K562 (cell line): ENCODE results near the gene PRTFDC1. TPM values are rescaled to one million over a fixed set of nuclear protein-coding genes. Genes with fewer than 3 reads are reported as not detected.

ENCODE experiments used
- ARID3A ChIP-seq: IDR thresholded peaks from 2 replicates; pipeline ENCODE4 v1.6.1; 2012; ENCODE audit warnings: low read depth, low read length, improper control_type of control experiment, borderline replicate concordance
- ATF3 ChIP-seq, 2 experiments: fragments of 450-650 bp in 1 of 2; sonication (generic) in 1 of 2; formaldehyde crosslinking in 1 of 2; IDR thresholded peaks in 1 of 2; conservative IDR thresholded peaks in 1 of 2; 2 replicates each; pipeline versions ENCODE4 v1.6.1 to v1.8.1; 2016 to 2023; ENCODE audit warnings: mild to moderate bottlenecking in 2 of 2, moderate library complexity in 2 of 2, inconsistent platforms in 1 of 2, missing genetic modification reagents in 1 of 2
- CAMTA2 ChIP-seq: fragments of 250-450 bp; sonication (Bioruptor Pico); conservative IDR thresholded peaks from 2 replicates; pipeline ENCODE4 v1.5.1; 2022
- CC2D1A ChIP-seq: fragments of 450-650 bp; IDR thresholded peaks from 2 replicates; pipeline ENCODE4 v1.6.1; 2017; ENCODE audit warnings: mild to moderate bottlenecking
- HINFP ChIP-seq: fragments of 450-650 bp; conservative IDR thresholded peaks from 2 replicates; pipeline ENCODE4 v1.6.1; 2016; ENCODE audit warnings: missing genetic modification characterization, low read depth, mild to moderate bottlenecking, control low read depth, missing compliant biosample characterization
- HNRNPL ChIP-seq: fragments of 200-400 bp; formaldehyde crosslinking; IDR thresholded peaks from 2 replicates; pipeline ENCODE4 v1.6.1; 2017; ENCODE audit warnings: low read depth, mild to moderate bottlenecking, low read length
- MYNN ChIP-seq, 2 experiments: sonication (generic); formaldehyde crosslinking in 1 of 2; IDR thresholded peaks; 2 replicates each; pipeline versions ENCODE4 v1.5.0 to v1.6.1; 2016 to 2020; ENCODE audit warnings: antibody characterized with exemption in 1 of 2, missing genetic modification reagents in 1 of 2
- POLR3G ChIP-seq: IDR thresholded peaks from 2 replicates; pipeline ENCODE4 v1.6.1; 2011; ENCODE audit not compliant: insufficient read length, insufficient replicate concordance; ENCODE audit errors: extremely low read depth
- RAD21 ChIP-seq, 2 experiments: fragments of 250-450 bp in 1 of 2; fragments of 450-650 bp in 1 of 2; sonication (Bioruptor Pico) in 1 of 2; formaldehyde crosslinking in 1 of 2; IDR thresholded peaks in 1 of 2; conservative IDR thresholded peaks in 1 of 2; 2 replicates each; pipeline versions ENCODE4 v1.4.0 to v1.8.0; 2020 to 2022; ENCODE audit warnings: mild to moderate bottlenecking in 2 of 2, moderate library complexity in 1 of 2
- SIRT6 ChIP-seq: IDR thresholded peaks from one replicate; pipeline ENCODE4 v1.6.1; 2012; ENCODE audit warnings: low read depth, mild to moderate bottlenecking, control low read depth, inconsistent platforms, low read length, moderate library complexity
- SMAD1 ChIP-seq: fragments of 150-350 bp; IDR thresholded peaks from 2 replicates; pipeline ENCODE4 v1.6.1; 2014; ENCODE audit warnings: low read length, low read depth; ENCODE audit not compliant: partially characterized antibody
- THRAP3 ChIP-seq: fragments of 450-650 bp; IDR thresholded peaks from 2 replicates; pipeline ENCODE4 v1.6.1; 2016; ENCODE audit warnings: mild to moderate bottlenecking, inconsistent platforms, borderline replicate concordance
- XRCC4 ChIP-seq: IDR thresholded peaks from one replicate; pipeline ENCODE4 v1.6.1; 2011; ENCODE audit not compliant: insufficient read depth, insufficient read length; ENCODE audit errors: extremely low read depth
- ZBTB8A ChIP-seq: fragments of 450-650 bp; IDR thresholded peaks from 2 replicates; pipeline ENCODE4 v1.6.1; 2018; ENCODE audit warnings: mild to moderate bottlenecking, moderate library complexity; ENCODE audit not compliant: partially characterized antibody
- polyA plus RNA-seq, 8 experiments: library from polyadenylated mRNA; depleted of rRNA in 4 of 8; stranded (reverse) in 5 of 8; unstranded in 3 of 8; fragments of >200 nt; fragmentation: Nextera tagmentation in 2 of 8; fragmentation: Illumina TruSeq in 1 of 8; extraction: Ambion mirVana in 2 of 8; extraction: Trizol in 1 of 8; gene quantifications; 2 replicates each; pipeline versions ENCODE4 v1.2.1 to v1.2.3, GENCODE V29; 2011 to 2014; ENCODE audit warnings: inconsistent platforms in 1 of 8, missing spikeins in 1 of 8
- total RNA-seq, 7 experiments: library from RNA; depleted of rRNA in 6 of 7; stranded (reverse); fragments of >200 nt in 6 of 7; fragmentation: Illumina TruSeq in 2 of 7; extraction: Trizol in 2 of 7; gene quantifications; 2 replicates each; pipeline versions ENCODE4 v1.2.1 to v1.2.3, GENCODE V29; 2011 to 2021; ENCODE audit warnings: low replicate concordance in 1 of 7
- TF ChIP-seq, protein P1 (sequence below): sonication (generic); formaldehyde crosslinking; IDR thresholded peaks from 2 replicates; pipeline ENCODE4 v1.8.0; 2022; ENCODE audit warnings: mild to moderate bottlenecking, missing genetic modification reagents, borderline replicate concordance
- TF ChIP-seq, protein P2 (sequence below), 2 experiments: IDR thresholded peaks; 2 replicates each; pipeline ENCODE4 v1.6.1; 2012; ENCODE audit warnings: improper control_type of control experiment in 2 of 2, low read depth in 2 of 2, low read length in 2 of 2, borderline replicate concordance in 1 of 2
- TF ChIP-seq, protein P3 (sequence below): sonication (generic); formaldehyde crosslinking; IDR thresholded peaks from 2 replicates; pipeline ENCODE4 v1.8.0; 2022; ENCODE audit warnings: missing genetic modification reagents, mild to moderate bottlenecking, moderate library complexity, borderline replicate concordance

The PRTFDC1 gene
- total and polyA plus RNA-seq, 9 of the 15 experiments (the other 6 are each of a cell fraction or from before 2014, with no cell fraction given) = 7.0 to 27.6 (median 10.0) TPM

DNA sequence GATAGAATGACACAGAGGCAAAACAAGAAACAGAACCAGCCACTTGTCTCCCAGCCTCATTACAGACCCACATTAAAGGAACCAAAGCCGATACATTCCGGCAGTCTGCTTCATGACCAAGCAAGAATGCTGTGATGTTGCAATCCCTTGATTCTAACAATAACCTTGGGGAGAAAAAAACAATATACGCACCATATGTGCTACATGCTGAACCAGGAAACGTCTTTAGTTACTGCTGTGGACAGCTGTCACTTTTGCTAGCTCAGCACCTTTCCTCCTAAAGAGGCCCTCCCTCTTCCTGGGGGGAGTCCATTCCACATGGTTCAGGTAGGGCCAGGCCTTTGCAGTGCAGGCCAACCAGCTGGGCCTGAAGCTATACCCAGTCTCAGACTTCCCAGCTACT lies 79.1 kb downstream of the PRTFDC1 start (continued):
- peak; percentile 72 for TF ChIP-seq ATF3 (IDR thresholded peaks at IDR 0.05)
- no peak for TF ChIP-seq ATF3 (CRISPR knock-in tag; conservative IDR thresholded peaks at IDR 0.05)
- TF ChIP-seq, protein P1, sequence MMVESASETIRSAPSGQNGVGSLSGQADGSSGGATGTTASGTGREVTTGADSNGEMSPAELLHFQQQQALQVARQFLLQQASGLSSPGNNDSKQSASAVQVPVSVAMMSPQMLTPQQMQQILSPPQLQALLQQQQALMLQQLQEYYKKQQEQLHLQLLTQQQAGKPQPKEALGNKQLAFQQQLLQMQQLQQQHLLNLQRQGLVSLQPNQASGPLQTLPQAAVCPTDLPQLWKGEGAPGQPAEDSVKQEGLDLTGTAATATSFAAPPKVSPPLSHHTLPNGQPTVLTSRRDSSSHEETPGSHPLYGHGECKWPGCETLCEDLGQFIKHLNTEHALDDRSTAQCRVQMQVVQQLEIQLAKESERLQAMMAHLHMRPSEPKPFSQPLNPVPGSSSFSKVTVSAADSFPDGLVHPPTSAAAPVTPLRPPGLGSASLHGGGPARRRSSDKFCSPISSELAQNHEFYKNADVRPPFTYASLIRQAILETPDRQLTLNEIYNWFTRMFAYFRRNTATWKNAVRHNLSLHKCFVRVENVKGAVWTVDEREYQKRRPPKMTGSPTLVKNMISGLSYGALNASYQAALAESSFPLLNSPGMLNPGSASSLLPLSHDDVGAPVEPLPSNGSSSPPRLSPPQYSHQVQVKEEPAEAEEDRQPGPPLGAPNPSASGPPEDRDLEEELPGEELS (CRISPR knock-in tag) = no peak
- no peak for TF ChIP-seq SMAD1
- TF ChIP-seq ZBTB8A = no peak
- TF ChIP-seq, protein P2, sequence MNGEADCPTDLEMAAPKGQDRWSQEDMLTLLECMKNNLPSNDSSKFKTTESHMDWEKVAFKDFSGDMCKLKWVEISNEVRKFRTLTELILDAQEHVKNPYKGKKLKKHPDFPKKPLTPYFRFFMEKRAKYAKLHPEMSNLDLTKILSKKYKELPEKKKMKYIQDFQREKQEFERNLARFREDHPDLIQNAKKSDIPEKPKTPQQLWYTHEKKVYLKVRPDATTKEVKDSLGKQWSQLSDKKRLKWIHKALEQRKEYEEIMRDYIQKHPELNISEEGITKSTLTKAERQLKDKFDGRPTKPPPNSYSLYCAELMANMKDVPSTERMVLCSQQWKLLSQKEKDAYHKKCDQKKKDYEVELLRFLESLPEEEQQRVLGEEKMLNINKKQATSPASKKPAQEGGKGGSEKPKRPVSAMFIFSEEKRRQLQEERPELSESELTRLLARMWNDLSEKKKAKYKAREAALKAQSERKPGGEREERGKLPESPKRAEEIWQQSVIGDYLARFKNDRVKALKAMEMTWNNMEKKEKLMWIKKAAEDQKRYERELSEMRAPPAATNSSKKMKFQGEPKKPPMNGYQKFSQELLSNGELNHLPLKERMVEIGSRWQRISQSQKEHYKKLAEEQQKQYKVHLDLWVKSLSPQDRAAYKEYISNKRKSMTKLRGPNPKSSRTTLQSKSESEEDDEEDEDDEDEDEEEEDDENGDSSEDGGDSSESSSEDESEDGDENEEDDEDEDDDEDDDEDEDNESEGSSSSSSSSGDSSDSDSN (IDR thresholded peaks at IDR 0.05; ENCODE audit: borderline replicate concordance in 1 of 2, low read depth in 2 of 2, low read length in 2 of 2) = no peak
- no peak for TF ChIP-seq HINFP (tag)
- TF ChIP-seq ARID3A = no peak
- TF ChIP-seq MYNN (IDR thresholded peaks at IDR 0.05) = no peak
- no peak for TF ChIP-seq MYNN (CRISPR knock-in tag; IDR thresholded peaks at IDR 0.05)
- no peak for TF ChIP-seq HNRNPL
- no peak for TF ChIP-seq POLR3G
- no peak for TF ChIP-seq SIRT6
- TF ChIP-seq, protein P3, sequence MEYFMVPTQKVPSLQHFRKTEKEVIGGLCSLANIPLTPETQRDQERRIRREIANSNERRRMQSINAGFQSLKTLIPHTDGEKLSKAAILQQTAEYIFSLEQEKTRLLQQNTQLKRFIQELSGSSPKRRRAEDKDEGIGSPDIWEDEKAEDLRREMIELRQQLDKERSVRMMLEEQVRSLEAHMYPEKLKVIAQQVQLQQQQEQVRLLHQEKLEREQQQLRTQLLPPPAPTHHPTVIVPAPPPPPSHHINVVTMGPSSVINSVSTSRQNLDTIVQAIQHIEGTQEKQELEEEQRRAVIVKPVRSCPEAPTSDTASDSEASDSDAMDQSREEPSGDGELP (CRISPR knock-in tag) = peak; percentile 79
- no peak for TF ChIP-seq CAMTA2
- no peak for TF ChIP-seq RAD21 (CRISPR knock-in tag; conservative IDR thresholded peaks at IDR 0.05 in 1 of 2, IDR thresholded peaks at IDR 0.05 in 1 of 2)
- TF ChIP-seq XRCC4 = no peak
- no peak for TF ChIP-seq CC2D1A
- TF ChIP-seq THRAP3 = no peak
